Measurements from ENCODE around the gene STOM.

DNA sequence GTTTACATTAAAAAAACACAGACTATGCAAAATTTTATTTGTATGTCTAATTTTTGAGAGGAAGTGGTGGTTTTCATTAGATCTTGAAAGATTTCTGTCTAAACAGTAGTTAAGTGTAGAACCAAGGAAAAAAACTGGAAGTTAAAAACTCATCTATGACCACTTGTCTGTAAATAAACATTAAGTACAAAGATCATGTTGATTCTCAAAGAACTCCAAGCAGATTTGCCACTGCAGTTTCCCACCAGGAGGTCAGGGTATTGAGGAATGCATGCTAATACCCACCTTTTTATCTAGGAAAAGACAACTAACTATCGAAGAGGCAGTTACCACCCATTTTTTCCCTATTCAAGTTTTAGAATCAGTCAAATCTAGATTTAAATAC, 1.9 kb downstream of the STOM start:
- TF ChIP-seq, protein P1, sequence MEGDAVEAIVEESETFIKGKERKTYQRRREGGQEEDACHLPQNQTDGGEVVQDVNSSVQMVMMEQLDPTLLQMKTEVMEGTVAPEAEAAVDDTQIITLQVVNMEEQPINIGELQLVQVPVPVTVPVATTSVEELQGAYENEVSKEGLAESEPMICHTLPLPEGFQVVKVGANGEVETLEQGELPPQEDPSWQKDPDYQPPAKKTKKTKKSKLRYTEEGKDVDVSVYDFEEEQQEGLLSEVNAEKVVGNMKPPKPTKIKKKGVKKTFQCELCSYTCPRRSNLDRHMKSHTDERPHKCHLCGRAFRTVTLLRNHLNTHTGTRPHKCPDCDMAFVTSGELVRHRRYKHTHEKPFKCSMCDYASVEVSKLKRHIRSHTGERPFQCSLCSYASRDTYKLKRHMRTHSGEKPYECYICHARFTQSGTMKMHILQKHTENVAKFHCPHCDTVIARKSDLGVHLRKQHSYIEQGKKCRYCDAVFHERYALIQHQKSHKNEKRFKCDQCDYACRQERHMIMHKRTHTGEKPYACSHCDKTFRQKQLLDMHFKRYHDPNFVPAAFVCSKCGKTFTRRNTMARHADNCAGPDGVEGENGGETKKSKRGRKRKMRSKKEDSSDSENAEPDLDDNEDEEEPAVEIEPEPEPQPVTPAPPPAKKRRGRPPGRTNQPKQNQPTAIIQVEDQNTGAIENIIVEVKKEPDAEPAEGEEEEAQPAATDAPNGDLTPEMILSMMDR (IDR thresholded peaks at IDR 0.05): no peak
- no peak for TF ChIP-seq POLR2A (IDR thresholded peaks at IDR 0.05)
